Stimulated activated CD4-positive, alpha-beta T cell treated with anti-CD3 and anti-CD28 coated beads, TNF-alpha, amount 100 ng/mL, for 4 hours (primary cell): ENCODE data around the gene FOXI1.
A peak's percentile ranks its signal among the peaks of the same experiment; 100 is the strongest.
"Not testable (repeated sequence)": the region's sequence is repeated elsewhere in the genome, so short reads cannot be mapped to it uniquely, and the experiment has no call there.

Experiments used
- DNase-seq, 3 experiments: peaks; one replicate each; pipeline ENCODE4 v3.0.0-alpha.2; 2020; ENCODE audit warnings: low read depth in 3 of 3

The FOXI1 gene

GRCh38 chr5:170092455-170093101 is 13.1 kb upstream of the FOXI1 start:
- DNase-seq, result no peak

- DNase-seq, result not testable (repeated sequence)
Observed at GRCh38 chr5:170094329-170094728, 11.4 kb upstream of the FOXI1 start.

- no peak for DNase-seq
Observed at GRCh38 chr5:170095646-170096045, 10.1 kb upstream of the FOXI1 start.

- DNase-seq, result no peak
Observed at GRCh38 chr5:170097934-170098333, 7.8 kb upstream of the FOXI1 start.

- DNase-seq, result peak; percentile 39 to 40 (median 39)
Observed at GRCh38 chr5:170100066-170100943, 5.4 kb upstream of the FOXI1 start.

- no peak for DNase-seq
Observed at GRCh38 chr5:170103447-170103846, 2.2 kb upstream of the FOXI1 start.

- DNase-seq, result no peak
Observed at GRCh38 chr5:170104299-170104698, 1.4 kb upstream of the FOXI1 start.

GRCh38 chr5:170104710-170105109 is 987 bp upstream of the FOXI1 start:
- no peak for DNase-seq

GRCh38 chr5:170107674-170108073 is 2.0 kb downstream of the FOXI1 start:
- DNase-seq, result no peak

GRCh38 chr5:170108266-170108785 is 2.6 kb downstream of the FOXI1 start:
- no peak for DNase-seq

- no peak for DNase-seq
Observed at GRCh38 chr5:170109059-170110031, 3.6 kb downstream of the FOXI1 start.

GRCh38 chr5:170110403-170111087 is 4.8 kb downstream of the FOXI1 start:
- no peak for DNase-seq

- no peak for DNase-seq
Observed at GRCh38 chr5:170111088-170111785, 5.5 kb downstream of the FOXI1 start.

- no peak for DNase-seq
Observed at GRCh38 chr5:170112876-170113521, 7.3 kb downstream of the FOXI1 start.

- no peak for DNase-seq
Observed at GRCh38 chr5:170113522-170113900, 7.8 kb downstream of the FOXI1 start.

- DNase-seq, result no peak
Observed at GRCh38 chr5:170114271-170114670, 8.6 kb downstream of the FOXI1 start.

GRCh38 chr5:170115925-170116324 is 10.2 kb downstream of the FOXI1 start:
- DNase-seq, result no peak

GRCh38 chr5:170117736-170118135 is 12.0 kb downstream of the FOXI1 start:
- no peak for DNase-seq

- no peak for DNase-seq
Observed at GRCh38 chr5:170120576-170120975, 14.9 kb downstream of the FOXI1 start.

- DNase-seq, result no peak
Observed at GRCh38 chr5:170121321-170121720, 15.6 kb downstream of the FOXI1 start.
